SK-N-MC (cell line): ENCODE results near the gene CSRP3.

Source experiments
- EZH2 ChIP-seq: fragments of 200-600 bp; sonication (generic); IDR thresholded peaks from one replicate; pipeline ENCODE4 v1.6.1; 2017; ENCODE audit warnings: antibody characterized with exemption
- POLR2AphosphoS5 ChIP-seq: IDR thresholded peaks from 2 replicates; pipeline ENCODE4 v1.6.1; 2012; ENCODE audit warnings: mild to moderate bottlenecking, low read depth, low read length, borderline replicate concordance

GRCh38 chr11:19194620-19195308 is 7.0 kb downstream of the CSRP3 start:
- TF ChIP-seq EZH2: no peak
- TF ChIP-seq POLR2AphosphoS5: no peak
